Right ventricle myocardium superior (tissue), 1 donor: ENCODE results near the gene DOK5. TPM values are rescaled to one million over a fixed set of nuclear protein-coding genes. Genes with fewer than 3 reads are reported as not detected.
A peak's percentile ranks its signal among the peaks of the same experiment; 100 is the strongest.

Experiments
- ATAC-seq: fragments of 200-7000 bp; cut with Tn5 transposase; one replicate; pipeline ENCODE4 v1.9.1; 2020; ENCODE audit warnings: mild to moderate bottlenecking; ENCODE audit not compliant: poor library complexity
- DNase-seq: peaks from one replicate; pipeline ENCODE4 v3.0.0-alpha.2; 2020
- intact Hi-C: fragments of 100-400 bp; cut with DNase I; formaldehyde crosslinking; loops from one replicate; pipeline ENCODE4 v1.11.2; 2022
- total RNA-seq: library from RNA; stranded (reverse); fragmentation: NEBNext Ultra II Directional; extraction: Animal tissue kit (Norgen Biotek cat#: 25700); gene quantifications from one replicate; pipeline ENCODE4 v1.2.1, GENCODE V29; 2021
- donor health status: DM: no; HTN: yes; CAD: no; lungs with severe emphysema.

The DOK5 gene
- total RNA-seq, 1 donor from 2014 or later, result 2.9 TPM

DNA sequence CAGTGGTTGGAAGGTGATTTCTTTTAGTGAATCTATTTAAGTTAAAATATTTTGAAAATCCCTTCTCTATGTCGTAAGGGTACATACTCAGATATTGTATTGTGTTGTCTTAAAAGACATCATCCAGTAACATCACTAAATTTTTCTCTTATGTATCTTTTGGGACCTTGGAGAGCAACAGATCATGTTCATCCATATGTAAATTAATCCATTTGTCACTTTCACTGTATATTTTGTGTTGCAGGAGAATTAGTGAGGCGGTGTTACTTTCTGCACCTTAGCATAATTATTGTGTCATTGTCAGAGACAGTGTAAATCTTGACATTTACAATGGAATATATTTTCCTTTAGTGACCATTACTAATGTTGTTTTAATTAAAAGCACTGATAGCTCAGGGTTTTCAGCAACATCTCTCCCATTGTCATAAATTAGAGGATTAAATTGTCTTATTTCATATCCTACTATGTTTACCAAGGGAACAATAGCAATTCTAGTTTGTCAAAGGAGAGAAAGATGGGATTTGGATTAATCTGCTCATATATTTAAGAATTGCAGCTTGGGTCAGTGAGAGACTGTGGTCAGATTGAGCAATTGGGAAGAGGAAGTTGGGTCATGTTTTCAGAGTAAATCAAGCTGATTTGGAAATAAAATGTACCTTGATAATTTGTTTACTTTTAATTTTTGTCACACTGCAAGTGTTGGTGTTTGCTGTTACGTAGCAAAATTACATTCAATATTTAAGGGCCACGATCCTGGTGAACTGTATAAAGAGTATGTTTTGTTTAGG, 22.7 kb downstream of the DOK5 start:
- DNase-seq, result no peak
- intact Hi-C loops, result no loop called here
- no peak for ATAC-seq

DNA sequence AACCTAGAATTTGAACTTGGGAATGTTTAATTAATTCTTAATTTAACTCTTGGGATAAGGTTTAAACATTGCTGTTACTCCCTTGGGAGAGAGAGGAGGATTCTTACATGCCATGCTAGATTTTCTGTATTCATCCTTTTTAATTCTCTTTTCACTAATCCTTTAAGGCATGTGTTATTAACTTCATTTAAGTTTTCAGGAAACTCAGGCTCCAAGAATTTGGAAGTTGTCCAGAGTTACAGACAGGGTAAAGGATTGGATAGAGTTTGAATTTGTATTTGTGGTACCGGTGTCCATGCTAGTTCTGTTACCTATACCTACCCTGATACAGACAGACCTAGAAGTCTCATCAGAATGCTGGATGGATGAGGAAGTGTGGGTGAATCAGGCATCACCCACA, 23.7 kb downstream of the DOK5 start:
- no peak for ATAC-seq
- intact Hi-C loops, result no loop called here
- no peak for DNase-seq

DNA sequence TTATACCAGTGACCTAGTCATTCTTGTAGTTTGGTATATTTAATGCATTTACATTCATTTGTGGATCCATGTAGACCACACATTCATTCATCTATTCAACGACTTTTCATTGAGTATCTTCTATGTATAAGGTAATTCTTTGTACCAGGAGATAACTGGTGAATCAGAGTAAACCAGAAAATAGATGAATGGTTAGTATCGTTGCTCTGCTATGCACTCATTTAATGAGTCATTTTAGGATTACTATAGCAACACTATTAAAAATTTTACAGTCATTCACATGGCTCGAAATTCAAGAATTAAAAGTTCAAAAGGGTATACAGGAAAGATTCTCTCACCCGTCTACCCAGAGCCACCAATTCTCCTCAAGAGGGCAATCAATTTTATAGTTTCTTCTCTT, 26.8 kb downstream of the DOK5 start:
- intact Hi-C loops, result no loop called here
- ATAC-seq, result no peak
- no peak for DNase-seq

DNA sequence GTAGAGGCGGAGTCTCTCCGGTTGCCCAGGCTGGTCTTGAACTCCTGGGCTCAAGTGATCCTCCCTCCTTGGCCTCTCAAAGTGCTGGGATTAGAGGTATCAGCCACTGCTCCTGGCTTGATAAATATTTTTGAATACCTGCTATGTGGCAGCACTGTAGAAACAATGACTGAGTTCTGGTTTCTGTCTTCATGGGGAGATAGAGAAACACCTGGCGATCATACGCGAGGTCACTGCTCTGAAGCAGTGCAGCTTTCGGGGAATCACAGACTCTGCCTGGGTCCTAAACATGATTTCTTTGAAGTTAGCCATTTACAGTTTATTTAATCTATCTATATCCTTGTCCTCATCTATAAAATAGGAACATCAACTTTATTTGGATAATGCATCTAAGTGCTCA, 31.2 kb downstream of the DOK5 start:
- no peak for ATAC-seq
- intact Hi-C loops, result no loop called here
- no peak for DNase-seq

DNA sequence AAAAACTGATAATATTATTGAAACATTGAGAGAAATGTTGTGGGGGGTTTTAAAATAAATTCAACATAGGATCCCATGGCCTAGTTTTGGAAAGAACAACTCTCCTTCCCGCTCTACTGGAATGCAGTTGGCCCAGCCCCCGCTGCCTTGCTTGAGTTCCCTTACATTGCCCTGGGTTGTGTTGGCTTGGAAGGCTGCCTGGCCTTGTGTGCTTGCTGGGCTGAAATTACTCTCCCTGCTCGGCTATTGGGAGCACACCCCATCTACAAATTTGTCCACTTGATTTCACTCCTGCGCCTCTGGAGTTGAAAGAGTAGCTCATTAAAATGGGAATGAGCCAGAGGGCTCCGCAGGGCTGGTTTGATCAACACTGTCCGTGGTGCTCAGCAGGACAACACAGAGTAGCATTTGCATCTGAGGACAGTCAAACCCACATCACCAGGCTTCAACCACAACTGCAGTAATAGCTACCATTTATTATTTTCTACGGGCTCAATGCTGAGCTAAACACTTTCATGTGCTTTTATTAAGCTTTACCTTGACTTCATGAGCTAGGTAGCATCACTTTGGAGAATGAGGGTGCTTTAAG, 35.2 kb downstream of the DOK5 start:
- intact Hi-C loops, result no loop called here
- ATAC-seq, result no peak
- DNase-seq, result peak; percentile 59

DNA sequence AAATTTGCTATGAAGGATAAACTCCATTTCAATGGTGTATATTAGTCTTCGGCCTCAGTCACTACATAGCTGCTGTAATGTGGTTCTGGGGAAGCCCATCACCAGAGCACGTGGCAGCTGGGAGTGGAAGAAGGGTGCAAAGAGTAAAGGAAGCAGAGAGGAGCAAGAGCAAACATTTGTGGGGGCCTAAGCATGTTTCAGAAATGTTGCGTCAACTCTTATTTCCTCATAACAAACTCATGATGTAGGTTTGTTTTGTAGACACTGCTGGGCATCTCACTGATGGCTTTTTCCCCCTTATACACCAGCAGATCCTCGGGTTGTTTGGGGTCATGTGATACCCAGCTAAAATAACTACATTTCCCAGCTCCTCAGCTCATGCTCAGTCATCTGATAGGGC, 37.3 kb downstream of the DOK5 start:
- DNase-seq, result no peak
- no peak for ATAC-seq
- intact Hi-C loops, result no loop called here

DNA sequence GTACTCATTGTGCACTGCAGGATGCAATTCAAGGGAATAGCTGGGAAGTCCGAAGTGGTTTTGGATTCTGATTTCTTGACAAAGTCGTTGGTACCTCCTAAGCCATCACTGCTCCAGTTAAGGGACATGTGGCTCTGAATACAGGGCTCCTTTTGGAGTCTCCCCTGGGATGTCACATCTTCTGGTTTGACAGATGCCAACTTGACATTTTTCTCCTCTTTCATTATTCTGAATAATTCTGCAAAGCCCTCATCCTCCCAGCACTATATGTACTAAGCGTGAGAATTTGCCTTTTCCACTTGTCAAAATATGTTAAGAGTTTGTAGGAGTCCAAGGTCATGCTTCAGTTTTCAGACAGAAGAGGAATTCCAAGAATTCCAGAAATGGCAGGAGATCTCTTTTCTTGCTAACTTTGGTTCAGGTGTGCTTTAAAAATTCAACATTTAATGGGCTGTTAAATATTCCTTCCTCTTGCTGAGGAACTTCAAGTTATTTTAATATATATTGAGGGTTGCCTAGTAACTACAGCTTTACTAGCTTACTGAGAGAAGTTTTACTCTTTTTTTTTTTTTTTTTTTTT, 38.7 kb downstream of the DOK5 start:
- ATAC-seq (no peak), DNase-seq (no peak)
- intact Hi-C loops, result no loop called here

DNA sequence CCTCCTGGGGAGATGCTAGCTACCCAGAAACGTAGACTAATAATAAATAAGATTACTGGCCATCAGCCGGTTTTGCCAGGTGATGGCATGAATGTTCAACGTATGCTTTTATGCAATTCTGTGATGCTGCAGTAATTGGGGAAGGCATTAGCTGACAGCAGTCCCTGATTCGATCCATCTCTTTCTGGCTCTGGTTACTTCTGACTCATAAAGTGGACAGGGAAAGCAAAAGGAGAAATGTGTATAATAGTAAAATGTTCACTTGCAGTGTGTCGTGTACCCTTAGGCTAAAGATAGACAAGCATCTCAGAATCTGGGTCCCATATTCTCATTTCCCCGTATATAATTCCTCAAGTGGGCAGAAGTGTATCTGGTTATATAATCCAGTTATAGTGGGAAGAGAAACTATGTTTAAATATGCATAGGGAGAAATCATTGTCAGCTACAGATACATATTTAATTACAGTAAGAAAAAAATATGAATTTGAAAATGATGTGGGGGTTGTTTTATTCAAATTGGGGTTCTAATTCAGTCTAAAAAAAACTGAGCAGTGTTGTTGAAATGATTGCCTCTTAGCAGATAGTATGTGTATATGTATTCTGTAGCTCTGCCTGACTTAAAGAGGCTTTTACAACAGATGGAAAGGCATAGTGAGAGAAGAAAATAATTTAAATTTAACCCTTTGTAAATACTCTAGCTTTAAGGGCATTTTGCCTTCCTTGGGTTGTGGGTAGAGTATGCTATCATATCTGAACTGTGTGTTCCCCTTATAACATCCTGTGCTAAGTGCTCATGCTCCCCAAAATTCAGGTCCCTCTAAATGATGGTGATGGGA, 40.6 kb downstream of the DOK5 start:
- intact Hi-C loops, result no loop called here
- DNase-seq (no peak), ATAC-seq (no peak)

DNA sequence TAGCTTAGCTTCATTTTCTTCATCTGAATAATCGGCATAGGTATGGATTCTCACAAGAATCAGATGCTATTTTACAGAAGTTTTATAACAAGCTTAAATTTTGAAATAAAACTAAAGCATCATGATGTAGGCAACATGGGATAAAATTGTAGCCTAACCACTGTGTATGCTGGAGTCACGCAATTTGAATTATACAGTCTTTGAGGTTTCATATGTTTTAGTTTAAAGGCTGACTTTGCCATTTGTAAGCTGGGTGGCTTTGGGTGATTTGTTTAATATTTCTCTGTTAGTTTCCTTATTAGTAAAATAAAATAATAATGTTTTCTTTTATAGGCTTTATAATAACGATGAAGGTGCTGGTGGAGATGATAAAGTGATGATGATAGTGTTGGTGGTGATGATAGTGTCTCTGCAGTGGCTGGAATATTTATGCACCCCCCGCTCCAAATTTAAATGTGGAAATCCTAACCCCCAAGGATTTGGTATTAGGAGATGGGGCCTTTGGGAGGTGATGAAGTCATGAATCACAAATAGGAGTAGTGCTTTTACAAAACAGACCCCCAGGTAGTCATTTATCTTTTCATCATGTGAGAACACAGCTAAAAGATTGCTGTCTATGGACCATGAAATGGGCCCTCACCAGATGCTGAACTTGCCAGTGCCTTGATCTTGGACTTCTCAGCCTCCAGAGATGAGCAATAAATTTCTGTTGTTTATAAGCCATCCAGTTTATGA, 42.0 kb downstream of the DOK5 start:
- no peak for ATAC-seq
- DNase-seq, result no peak
- intact Hi-C loops, result no loop called here

DNA sequence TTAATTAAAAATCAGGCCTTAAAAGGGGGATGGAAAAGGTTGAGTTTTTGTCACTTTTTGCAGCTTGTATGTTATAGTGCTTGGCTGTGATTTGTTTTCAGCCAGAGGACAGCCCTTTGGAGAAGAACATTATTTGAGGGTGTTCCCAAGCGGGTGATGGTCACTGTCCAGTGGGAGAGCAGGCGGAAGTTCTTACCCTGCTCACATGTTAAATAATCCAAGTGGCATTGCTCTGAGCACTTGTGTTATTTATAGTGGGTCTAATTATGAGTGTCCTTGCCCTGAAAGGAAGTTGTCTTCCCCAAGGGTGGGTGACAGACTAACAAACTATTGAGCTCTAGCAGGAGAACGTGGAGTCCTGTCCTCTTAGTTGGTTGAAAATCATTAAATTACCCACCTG, 49.5 kb downstream of the DOK5 start:
- intact Hi-C loops, result no loop called here
- DNase-seq (no peak), ATAC-seq (peak; percentile 94)

DNA sequence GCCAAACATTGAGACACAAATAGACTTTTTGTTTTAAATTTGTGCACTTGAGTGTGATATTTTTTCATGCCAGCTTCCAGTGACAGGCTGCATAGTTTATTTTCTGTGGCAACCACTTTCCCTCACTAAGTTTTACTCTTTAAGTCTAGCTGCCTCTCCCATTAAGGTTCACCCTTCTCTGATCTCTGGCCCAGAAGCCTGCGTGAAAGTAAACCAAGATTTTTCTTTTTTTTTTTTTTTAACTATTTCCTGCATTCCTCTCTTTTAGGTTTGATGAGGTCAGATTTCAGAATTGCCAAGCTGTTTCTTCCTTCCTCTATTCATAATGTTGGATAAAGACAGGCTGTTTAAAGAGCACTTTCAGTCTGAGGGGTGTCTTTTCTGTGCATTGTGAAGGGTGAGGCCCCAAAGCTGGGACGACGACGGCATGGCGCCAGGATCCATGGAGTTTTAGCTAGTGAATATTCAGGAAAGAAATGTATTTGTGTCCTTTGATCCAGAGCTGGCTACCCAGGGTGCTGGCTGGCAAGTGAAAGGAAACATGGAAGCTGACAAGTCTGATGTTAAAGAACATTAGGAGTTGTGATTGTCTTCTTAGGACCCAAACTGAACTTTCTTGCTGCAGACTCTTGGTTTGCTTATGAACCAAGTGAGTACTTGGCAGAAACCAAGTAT, 50.7 kb downstream of the DOK5 start:
- intact Hi-C loops, result no loop called here
- DNase-seq (no peak), ATAC-seq (no peak)

DNA sequence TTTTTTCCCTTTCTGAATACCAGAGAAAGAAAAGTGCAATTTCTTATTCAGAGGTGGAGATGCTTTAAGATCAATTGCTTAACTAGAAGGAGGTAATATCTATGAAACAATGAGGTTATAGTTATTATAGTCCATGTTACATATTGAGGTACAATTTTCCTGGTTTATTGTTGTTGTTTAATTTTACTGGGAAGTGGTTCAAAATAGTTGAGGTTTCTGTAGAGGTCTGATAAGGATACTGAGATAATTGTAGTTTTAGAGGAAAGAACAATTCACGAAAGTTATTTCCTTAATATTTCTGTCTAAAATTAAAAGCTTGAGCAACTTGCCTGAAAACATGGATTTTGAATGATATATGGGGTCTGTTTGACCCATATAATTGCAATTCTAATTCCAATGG, 51.4 kb downstream of the DOK5 start:
- no peak for ATAC-seq
- DNase-seq, result no peak
- intact Hi-C loops, result no loop called here

DNA sequence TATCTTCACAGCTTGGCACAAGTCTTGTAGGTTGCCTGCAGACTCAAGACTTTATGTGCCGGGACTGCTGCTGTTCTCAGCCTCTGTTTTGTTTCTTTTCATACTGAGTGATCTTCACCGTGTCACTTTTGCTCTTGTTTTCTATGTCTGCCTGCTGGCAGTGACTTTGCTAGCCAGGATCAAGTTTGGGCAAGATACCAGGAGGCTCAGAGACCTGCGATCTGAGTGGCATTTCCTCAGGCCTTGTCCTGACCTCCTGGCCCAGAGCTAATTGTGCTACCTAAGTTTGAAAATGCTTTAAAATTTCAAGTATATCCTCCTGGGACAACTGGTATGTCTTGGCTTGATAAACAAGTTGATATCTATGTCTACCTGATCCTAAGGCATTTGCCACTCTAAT, 57.2 kb downstream of the DOK5 start:
- ATAC-seq (no peak), DNase-seq (no peak)
- intact Hi-C loops, result no loop called here

DNA sequence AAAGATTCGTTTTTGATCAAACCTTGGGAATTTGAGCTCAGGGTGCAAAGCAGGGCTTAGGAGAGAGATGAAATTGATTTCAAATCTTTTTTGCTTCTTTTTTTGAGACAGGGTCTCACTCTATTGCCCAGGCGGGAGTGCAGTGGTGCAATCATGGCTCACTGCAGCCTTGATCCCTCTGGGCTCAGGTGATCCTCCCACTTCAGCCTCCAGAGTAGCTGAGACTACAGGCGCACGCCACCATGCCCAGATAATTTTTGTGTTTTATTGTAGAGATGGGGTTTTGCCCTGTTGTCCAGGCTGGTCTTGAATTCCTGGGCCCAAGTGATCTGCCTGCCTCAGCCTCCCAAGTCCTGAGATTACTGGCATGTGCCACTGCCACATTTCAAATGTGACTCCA, 58.7 kb downstream of the DOK5 start:
- ATAC-seq (no peak), DNase-seq (no peak)
- intact Hi-C loops, result no loop called here

DNA sequence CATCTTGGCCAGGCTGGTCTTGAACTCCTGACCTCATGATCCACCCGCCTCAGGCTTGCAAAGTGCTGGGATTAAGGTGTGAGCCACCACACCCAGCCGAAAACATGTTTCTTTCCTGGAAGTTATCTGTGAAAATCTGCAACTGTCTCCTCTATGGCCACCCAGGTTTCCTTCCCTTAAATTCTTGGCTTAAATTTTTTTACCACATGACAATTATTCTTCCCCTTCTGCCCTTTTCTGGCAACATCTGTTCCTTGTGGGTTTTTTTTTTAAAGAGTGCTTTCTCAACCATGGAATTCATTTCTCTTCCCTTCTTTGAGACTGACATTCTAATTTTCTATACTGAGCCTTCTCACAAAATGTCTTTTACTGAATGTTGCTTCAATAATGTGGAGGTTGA, 59.6 kb downstream of the DOK5 start:
- no peak for DNase-seq
- no peak for ATAC-seq
- intact Hi-C loops, result no loop called here

DNA sequence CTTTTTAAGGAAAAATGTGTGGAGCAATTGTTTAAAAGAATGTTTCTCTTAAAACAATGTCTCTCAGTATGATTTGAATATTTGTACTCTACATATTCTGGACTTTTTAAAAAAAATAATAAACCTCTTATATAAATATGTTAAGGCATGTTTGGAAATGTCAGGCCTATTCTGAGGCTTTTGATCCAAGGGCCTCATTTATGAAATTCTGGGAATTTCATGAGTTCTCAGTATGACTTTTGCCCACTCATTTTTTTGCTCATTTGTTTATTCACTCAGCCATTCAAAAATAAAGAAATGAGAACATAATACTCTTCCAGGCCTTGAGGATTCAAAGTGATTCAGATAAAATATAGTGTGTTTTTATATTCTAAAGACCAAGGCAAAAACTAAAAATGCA, 60.4 kb downstream of the DOK5 start:
- DNase-seq (no peak), ATAC-seq (no peak)
- intact Hi-C loops, result no loop called here

DNA sequence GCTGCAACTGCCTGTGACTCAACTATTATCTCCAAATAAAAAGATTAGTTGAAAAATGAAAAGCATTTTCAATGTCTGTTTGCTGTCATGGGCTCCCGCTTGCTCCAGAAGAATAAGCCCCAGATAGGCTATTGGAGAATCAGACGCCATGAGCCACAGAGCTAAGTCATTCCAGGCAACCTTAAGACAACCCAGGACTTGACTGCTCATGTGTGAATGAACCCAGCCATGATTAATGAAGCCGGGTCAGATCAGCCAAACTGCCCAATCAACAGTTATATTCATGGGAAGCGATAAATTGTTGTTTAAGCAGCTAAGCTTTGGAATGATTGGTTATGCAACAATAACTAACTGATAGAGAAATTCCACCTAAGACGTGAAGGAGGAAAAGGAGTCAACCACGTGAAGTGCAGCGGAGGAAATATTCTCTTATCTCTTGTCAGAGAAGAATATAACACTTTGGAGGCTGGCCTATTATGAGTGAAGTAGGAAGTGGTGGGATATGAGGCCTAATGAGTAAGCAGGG, 64.2 kb downstream of the DOK5 start:
- DNase-seq (no peak), ATAC-seq (no peak)
- intact Hi-C loops, result no loop called here

DNA sequence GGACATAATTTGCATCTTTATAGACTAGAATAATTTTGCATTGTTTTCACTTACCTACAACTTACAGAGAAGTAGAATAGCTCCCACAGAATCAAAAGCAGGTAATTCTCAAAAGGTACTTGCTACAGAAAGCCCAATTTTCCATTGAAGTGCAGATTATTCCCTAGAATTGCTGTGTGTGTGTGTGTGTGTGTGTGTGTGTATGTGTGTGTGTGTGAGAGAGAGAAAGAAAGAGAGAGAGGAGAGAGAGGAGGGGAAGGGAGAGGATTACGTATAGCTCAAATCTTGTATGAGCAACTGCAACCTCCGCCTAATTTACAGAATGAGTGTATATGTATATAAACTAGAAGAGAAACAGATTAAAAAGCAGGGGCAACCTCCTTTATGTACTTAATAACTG, 68.0 kb downstream of the DOK5 start:
- DNase-seq (no peak), ATAC-seq (no peak)
- intact Hi-C loops, result no loop called here
